ENCODE results near the gene PAX7. TPM values are rescaled to one million over a fixed set of nuclear protein-coding genes. Genes with fewer than 3 reads are reported as not detected.
A peak's percentile ranks its signal among the peaks of the same experiment; 100 is the strongest.

Gene PAX7
- total RNA-seq, 1 donor from 2014 or later: not detected

DNA sequence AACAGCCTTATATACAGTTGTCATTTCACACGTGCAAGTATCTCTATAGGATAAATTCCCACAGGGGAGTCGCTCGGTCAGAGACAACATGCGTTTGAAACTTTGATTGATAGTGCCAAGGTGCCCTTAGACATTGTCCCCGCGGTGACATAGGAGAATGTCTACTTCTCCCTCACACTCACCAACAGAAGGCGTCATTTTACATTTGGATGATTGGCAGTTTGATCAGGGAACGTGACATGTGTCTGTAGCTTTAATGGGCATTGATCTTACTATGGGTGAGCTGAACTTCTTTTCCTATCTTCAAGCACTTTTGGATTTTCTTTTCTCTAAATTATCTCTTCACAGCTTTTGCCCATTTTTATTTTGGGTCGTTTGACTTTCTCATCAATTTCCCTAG, 42.6 kb upstream of the PAX7 start:
- ATAC-seq (ENCODE audit: low read depth) (no peak), DNase-seq (no peak)
- Mint-ChIP-seq H3K27me3 (peaks cover 18% of the 10 kb centered on the region), H3K27ac (no peak overlapping the region), H3K9me3 (no peaks in the 10 kb centered on the region), H3K4me1 (no peaks in the 10 kb centered on the region), H3K36me3 (ENCODE audit: low read depth) (no peaks in the 10 kb centered on the region), H3K4me3 (no peak overlapping the region)
- POLR2A ChIA-PET: no interaction called here
- CTCF ChIA-PET: no interaction called here
- intact Hi-C loops (cut with micrococcal nuclease): no loop called here
- TF ChIP-seq, protein P1, sequence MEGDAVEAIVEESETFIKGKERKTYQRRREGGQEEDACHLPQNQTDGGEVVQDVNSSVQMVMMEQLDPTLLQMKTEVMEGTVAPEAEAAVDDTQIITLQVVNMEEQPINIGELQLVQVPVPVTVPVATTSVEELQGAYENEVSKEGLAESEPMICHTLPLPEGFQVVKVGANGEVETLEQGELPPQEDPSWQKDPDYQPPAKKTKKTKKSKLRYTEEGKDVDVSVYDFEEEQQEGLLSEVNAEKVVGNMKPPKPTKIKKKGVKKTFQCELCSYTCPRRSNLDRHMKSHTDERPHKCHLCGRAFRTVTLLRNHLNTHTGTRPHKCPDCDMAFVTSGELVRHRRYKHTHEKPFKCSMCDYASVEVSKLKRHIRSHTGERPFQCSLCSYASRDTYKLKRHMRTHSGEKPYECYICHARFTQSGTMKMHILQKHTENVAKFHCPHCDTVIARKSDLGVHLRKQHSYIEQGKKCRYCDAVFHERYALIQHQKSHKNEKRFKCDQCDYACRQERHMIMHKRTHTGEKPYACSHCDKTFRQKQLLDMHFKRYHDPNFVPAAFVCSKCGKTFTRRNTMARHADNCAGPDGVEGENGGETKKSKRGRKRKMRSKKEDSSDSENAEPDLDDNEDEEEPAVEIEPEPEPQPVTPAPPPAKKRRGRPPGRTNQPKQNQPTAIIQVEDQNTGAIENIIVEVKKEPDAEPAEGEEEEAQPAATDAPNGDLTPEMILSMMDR (IDR thresholded peaks at IDR 0.05): no peak

DNA sequence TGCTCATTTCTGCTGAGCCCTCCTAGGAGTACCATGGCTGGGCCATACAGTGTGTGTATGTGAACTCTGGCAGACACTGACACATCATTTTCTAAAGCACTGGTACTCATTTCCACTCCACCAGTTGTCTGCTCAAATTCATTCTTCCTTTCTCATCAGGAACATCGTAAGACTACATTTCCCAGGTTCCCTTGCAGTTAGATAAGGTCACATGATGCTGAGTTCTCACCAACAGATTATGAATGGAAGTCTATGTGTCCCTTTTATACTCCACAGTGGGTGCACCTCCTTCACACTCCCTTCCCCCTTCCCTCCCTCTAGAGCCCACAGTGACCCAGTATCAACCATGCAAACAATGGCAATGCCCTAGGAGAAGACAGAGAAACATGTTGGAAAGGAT, 38.3 kb upstream of the PAX7 start:
- ATAC-seq (ENCODE audit: low read depth) (no peak), DNase-seq (no peak)
- intact Hi-C loops (cut with micrococcal nuclease): no loop called here
- H3K4me3 Mint-ChIP-seq: no peak overlapping the region
- POLR2A ChIA-PET: no interaction called here
- TF ChIP-seq, protein P1 (IDR thresholded peaks at IDR 0.05): no peak
- CTCF ChIA-PET: no interaction called here
- no peak overlapping the region for H3K27ac Mint-ChIP-seq
- H3K4me1 Mint-ChIP-seq: no peaks in the 10 kb centered on the region
- peaks cover 22% of the 10 kb centered on the region for H3K27me3 Mint-ChIP-seq
- H3K9me3 Mint-ChIP-seq: no peaks in the 10 kb centered on the region
- H3K36me3 Mint-ChIP-seq (ENCODE audit: low read depth): no peaks in the 10 kb centered on the region

DNA sequence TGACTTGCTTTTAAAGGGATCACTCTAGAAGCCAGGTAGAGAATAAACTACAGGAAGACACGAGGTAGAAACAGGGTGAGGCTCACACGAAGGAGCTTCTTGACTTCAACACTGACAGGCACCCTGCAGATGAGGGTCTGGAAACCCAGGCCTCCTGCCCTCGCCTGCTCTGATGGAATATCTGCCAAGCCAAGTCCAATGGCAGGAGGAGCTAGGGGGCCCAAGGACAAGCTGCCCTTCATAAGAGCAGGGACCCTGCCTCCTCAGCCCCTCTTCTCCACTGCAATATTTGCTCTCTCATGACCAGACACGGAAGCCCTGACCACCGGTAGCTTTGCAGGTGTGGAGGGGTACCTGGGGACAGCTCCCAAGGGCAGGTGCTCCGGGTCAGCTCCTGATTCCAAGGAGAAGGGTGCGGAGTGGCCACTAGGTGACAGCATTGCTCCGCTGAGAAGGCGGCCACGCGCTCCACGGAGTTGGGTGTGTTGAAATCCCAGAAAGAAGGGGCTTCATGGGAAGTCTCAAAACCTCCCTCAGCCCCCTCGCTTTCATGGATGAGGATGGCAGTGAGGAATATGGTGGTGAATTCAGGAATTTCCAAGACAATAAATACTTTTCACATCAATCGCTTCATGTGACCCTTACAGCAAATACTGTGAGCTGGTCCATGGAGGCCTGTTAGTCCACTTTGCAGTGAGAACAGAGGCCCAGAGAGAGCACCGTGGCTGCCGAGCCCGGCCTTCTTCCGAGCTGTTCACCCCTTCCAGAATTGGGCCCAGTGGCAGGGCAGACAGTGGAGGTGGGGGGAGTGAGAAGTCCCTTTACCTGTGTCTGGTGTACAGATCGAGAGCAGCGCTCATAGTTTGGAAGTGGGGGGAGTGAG, 33.2 kb upstream of the PAX7 start:
- Mint-ChIP-seq H3K4me1 (no peaks in the 10 kb centered on the region), H3K27ac (no peak overlapping the region), H3K4me3 (no peak overlapping the region), H3K36me3 (ENCODE audit: low read depth) (no peaks in the 10 kb centered on the region), H3K27me3 (peaks cover 36% of the 10 kb centered on the region), H3K9me3 (no peaks in the 10 kb centered on the region)
- TF ChIP-seq, protein P1 (IDR thresholded peaks at IDR 0.05): no peak
- POLR2A ChIA-PET: no interaction called here
- DNase-seq: peak; percentile 27
- intact Hi-C loops (cut with micrococcal nuclease): no loop called here
- CTCF ChIA-PET: interaction anchor here (1.6 kb wide), 1 partner anchor 16 kb away, joined by 3 read pairs; no protein-coding TSS in a partner anchor
- no peak for ATAC-seq (ENCODE audit: low read depth)

DNA sequence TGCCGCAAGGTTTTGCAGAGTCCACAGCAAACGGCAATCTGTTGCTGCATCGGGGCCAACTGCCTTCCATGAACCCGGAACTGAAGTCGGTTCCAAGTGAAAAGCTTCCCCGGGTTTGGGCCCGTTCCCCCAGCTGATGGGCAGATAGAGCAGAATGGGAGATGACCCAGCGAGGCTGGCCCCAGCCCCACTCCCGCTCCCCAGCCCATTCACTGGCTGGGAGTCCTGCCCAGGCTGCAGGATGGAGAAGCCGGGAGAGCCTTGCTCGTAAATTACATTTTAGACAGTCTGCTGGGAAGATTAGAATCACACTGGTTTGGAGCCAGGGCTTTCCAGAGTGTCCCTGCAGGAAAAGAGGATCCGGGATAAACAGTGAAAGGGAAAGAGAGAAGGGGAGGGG, 31.6 kb upstream of the PAX7 start:
- POLR2A ChIA-PET: no interaction called here
- Mint-ChIP-seq H3K9me3 (no peaks in the 10 kb centered on the region), H3K27ac (no peak overlapping the region), H3K4me3 (no peak overlapping the region), H3K27me3 (peaks cover 32% of the 10 kb centered on the region), H3K4me1 (no peaks in the 10 kb centered on the region), H3K36me3 (ENCODE audit: low read depth) (no peaks in the 10 kb centered on the region)
- ATAC-seq (ENCODE audit: low read depth): no peak
- DNase-seq: no peak
- TF ChIP-seq, protein P1 (IDR thresholded peaks at IDR 0.05): no peak
- CTCF ChIA-PET: no interaction called here
- intact Hi-C loops (cut with micrococcal nuclease): no loop called here

DNA sequence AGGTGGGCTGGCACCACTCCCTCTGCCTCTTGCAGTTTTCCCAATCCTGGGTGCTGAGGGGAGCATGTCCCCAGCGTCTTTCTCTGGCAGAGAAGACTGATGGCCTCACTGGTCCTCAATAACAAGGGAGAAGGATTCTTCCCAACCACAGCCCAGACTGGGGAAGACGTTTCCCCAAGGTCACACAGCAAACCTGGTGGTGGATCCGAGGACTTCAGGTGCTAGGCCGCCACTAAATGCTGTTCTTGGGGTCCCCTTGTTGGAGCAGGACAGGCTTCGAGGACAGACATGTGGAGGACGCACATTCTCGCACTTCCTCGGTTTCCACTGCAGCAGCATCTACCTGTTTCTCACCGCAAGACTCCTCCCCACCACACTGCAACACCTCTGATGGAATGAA, 30.9 kb upstream of the PAX7 start:
- CTCF ChIA-PET: interaction anchor here (0.7 kb wide), 1 partner anchor 274 kb away, joined by 3 read pairs; no protein-coding TSS in a partner anchor
- no peak for ATAC-seq (ENCODE audit: low read depth)
- no peaks in the 10 kb centered on the region for H3K4me1 Mint-ChIP-seq
- no peak for DNase-seq
- POLR2A ChIA-PET: interaction anchor here (0.5 kb wide), 1 partner anchor 1103 kb away, joined by 5 read pairs; no protein-coding TSS in a partner anchor
- intact Hi-C loops (cut with micrococcal nuclease): no loop called here
- no peaks in the 10 kb centered on the region for H3K9me3 Mint-ChIP-seq
- TF ChIP-seq, protein P1 (IDR thresholded peaks at IDR 0.05): no peak
- no peak overlapping the region for H3K4me3 Mint-ChIP-seq
- H3K27me3 Mint-ChIP-seq: peaks cover 29% of the 10 kb centered on the region
- no peak overlapping the region for H3K27ac Mint-ChIP-seq
- H3K36me3 Mint-ChIP-seq (ENCODE audit: low read depth): no peaks in the 10 kb centered on the region
